ENCODE measurements around the gene PARD3B. TPM values are rescaled to one million over a fixed set of nuclear protein-coding genes. Genes with fewer than 3 reads are reported as not detected.

PARD3B gene
- total and polyA plus RNA-seq, 12 donors, result 0.46 to 12.4 (median 8.3) TPM

GRCh38 chr2:205176546-205176945 lies 631.3 kb downstream of the PARD3B start:
- DNase-seq, result no peak
- no peak for ATAC-seq
- no peak for TF ChIP-seq CTCF (IDR thresholded peaks at IDR 0.05)
- H3K9me3 ChIP-seq, result no peaks in the 10 kb centered on the region
- WGBS, 2 donors, result 88 to 91% methylated on average over 2 of the region's 2 CpGs
- intact Hi-C loops (cut with DNase I), result no loop called here
- no peaks in the 10 kb centered on the region for H3K27me3 ChIP-seq
- H3K27ac ChIP-seq, result no peak overlapping the region
- H3K4me1 ChIP-seq, result no peaks in the 10 kb centered on the region
- H3K36me3 ChIP-seq, result no peaks in the 10 kb centered on the region
- H3K4me3 ChIP-seq, result no peak overlapping the region

GRCh38 chr2:205177546-205177945 lies 632.3 kb downstream of the PARD3B start:
- Histone ChIP-seq H3K4me3 (no peak overlapping the region), H3K27me3 (no peaks in the 10 kb centered on the region), H3K9me3 (no peaks in the 10 kb centered on the region), H3K4me1 (no peaks in the 10 kb centered on the region), H3K27ac (no peak overlapping the region), H3K36me3 (no peaks in the 10 kb centered on the region)
- no peak for DNase-seq
- ATAC-seq, result no peak
- intact Hi-C loops (cut with DNase I), result no loop called here
- no peak for TF ChIP-seq CTCF (IDR thresholded peaks at IDR 0.05)

- Histone ChIP-seq H3K4me3 (no peak overlapping the region), H3K9me3 (no peaks in the 10 kb centered on the region), H3K27me3 (no peaks in the 10 kb centered on the region), H3K4me1 (no peaks in the 10 kb centered on the region), H3K27ac (no peak overlapping the region), H3K36me3 (no peaks in the 10 kb centered on the region)
- no peak for TF ChIP-seq CTCF (IDR thresholded peaks at IDR 0.05)
- 95% methylated on average over 3 of the region's 3 CpGs for WGBS, 2 donors
- DNase-seq (no peak), ATAC-seq (no peak)
- intact Hi-C loops (cut with DNase I), result no loop called here
Observed at GRCh38 chr2:205180730-205181129, 635.5 kb downstream of the PARD3B start.

GRCh38 chr2:205187731-205188130 lies 642.5 kb downstream of the PARD3B start:
- no peaks in the 10 kb centered on the region for H3K4me1 ChIP-seq
- TF ChIP-seq CTCF (IDR thresholded peaks at IDR 0.05), result no peak
- H3K4me3 ChIP-seq, result no peak overlapping the region
- WGBS, 2 donors, result 81 to 82% methylated on average over 6 of the region's 6 CpGs
- intact Hi-C loops (cut with DNase I), result no loop called here
- no peaks in the 10 kb centered on the region for H3K27me3 ChIP-seq
- ATAC-seq (no peak), DNase-seq (no peak)
- no peak overlapping the region for H3K27ac ChIP-seq
- no peaks in the 10 kb centered on the region for H3K9me3 ChIP-seq
- H3K36me3 ChIP-seq, result no peaks in the 10 kb centered on the region

All from heart right ventricle (tissue), 16 donors.